T-helper 2 cell (primary cell): ENCODE measurements around the gene ALG12.

ENCODE experiments used
- DNase-seq, 5 experiments: peaks; one replicate each; pipeline versions ENCODE4 v3.0.0 to v3.0.0-alpha.2; 2012 to 2022

The ALG12 gene

DNA sequence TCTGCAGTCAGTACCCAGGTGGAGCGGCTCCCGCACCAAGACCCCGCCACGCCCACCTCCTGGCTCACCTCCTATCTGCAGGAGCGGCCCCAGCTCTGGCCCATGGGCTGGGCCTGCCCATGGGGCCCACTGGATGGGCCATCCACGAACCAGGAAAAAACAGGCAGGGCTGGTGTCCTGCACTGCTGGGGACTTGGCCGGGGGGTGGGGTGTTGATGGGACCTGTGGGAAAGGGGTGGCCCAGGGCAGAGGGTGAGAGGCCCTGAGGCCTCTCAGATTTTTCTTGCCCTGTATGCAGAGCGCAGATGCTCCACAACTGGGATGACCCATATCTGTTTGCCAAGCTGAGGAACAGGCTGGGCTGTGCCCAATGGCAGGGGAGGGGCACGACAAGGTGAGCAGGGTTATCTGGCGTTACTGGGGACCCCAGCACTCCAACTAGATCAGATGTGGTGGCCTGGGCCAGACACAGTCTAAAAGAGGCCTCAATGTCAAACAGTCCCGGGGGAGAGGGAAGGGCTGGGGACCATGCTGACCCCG, 39.7 kb upstream of the ALG12 start:
- no peak for DNase-seq

DNA sequence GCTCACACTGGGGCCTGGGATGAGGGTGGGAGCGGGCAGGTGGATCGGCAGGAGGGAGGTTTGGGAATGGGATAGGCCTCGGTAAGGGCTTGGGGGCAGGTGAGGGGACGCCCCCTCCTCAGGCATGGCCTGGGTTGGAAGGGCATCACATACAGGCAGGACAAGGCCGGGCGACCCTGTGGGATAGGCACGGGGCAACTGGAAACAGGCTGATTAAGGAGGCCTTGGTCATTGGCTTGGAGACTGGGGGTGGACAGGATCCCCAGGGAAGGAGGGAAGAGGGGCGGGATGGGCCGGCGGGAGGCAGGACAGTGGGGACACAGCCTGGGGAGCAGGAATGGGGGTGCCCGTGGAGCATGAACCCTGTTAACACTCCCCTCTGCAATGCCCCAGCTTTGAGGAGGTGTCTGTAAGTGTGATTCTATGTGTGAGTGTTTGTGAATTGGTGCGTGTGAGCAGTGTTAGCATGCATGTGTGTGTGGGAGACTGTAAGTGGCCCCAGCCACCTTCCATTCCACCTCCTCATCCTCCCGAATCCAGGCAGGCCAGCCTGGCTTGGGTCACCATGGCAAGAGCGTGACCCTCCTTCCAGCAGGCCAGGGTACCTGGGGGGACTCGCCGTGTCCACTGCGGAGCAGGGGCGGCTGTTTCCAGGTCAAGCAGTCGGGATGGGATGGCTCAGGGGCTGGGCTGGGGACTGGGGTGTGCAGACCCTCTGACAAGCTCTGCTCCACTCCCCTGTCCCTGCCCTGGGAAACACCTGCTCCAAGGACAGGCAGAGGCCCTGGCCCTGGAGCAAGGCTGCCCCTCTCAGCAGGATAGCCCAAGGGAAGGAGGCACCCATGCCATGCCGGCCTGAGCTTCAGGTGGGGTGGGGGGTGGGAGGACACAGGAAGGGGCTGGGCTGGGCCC, 38.9 kb upstream of the ALG12 start:
- no peak for DNase-seq

DNA sequence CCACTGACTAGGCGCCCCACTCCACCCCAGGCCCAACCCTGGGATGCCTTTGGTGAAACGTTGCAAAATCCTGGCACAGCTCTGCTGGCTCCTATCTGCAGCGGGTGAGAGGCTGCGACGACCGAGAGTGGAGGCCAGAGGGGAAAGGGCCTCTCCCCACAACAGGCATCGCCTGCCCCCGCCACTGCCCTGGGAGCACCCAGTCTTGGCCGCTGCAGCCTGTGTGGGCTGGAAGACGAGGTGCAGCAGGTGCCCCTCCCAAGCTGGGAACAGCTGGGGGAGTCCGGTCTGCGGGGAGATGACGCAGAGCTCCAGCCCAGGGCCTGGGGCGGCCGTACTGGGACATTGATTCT, 38.2 kb upstream of the ALG12 start:
- no peak for DNase-seq

DNA sequence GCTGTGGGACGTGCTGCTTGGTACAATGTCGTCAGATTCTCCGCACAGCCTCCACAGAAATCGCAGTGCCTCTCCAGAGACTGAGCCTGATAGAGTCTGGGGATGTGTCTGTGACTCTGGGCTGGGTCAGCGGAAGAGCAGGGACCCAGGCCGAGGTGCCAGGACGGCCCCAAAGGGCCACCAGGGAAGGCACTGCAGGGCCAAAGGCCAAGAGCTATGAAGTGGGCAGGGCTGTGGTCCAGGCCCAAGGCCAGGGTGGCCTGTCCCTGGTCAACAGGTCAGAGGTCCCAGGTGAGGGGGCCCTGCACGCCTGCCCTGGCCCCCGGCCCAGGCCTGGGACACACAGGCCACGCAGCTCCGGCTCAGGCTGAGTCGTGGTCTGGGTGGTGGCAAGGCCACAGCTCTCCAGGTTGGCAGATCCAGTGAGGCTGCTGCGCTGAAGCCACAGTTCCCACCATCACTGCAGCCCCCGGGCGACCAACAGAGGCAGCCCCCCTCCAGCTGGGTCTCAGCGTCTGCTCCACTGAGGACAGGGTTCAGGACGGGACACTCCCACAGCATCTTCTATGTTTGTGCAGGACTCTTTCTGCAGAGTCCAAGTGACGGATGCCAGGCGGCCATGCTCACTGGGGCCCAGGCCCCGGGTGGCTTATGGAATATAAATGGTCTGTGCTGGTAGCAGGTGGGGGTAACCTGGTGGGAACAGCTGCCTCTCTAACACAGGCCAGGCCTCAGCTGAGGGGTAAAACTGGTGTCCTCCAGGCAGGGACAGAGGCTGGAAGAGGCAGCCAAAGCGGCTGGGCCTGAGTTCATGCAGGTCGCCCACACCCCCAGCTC, 37.6 kb upstream of the ALG12 start:
- DNase-seq = no peak

DNA sequence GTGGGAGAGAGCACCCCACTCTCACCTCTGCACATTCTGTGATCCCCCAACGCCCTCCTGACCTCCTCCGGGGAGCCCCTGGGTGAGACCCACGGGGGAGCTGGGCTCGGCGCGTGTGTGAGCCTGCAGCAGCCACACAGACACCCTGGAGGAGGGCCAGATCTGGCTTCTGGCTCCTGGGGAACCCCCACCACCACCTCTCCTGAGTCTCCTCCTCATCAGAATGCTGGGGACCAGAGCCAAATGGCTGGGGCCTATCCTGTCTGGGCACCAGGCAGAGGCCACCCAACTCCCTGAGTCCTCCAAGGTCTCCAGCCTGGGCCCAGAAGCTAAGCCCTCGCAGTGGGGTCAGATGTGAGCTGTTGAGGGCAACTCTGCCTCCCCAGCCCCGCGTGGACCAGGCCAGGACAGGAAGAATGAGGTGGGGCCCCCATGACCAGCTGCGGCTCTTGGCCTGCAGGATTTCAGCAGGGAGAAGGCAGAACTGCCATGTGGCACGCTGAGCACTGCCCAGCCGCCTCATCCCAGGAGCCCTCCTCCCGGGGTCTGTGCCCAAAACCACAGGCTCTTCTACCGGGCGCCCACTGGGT, 36.8 kb upstream of the ALG12 start:
- no peak for DNase-seq

DNA sequence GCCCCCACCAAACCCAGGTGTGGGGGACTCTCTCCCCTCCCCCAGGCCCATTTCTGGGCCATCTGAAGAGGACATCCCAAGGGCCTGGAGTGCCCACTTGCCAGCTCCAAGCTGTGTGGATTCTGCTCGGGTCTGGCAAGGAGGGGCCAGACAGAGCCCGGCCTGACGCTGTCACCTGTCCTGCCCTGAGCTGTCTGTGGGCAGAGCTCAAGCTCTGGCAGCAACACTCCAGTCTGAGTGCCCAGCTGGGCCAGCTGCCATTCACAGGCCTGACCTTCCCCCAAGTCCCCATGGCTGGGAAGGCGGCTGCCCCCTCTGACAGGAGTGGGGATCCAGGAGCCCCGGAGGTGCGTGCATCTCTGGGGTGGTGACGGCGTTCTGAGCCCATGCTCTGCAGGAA, 36.1 kb upstream of the ALG12 start:
- no peak for DNase-seq

DNA sequence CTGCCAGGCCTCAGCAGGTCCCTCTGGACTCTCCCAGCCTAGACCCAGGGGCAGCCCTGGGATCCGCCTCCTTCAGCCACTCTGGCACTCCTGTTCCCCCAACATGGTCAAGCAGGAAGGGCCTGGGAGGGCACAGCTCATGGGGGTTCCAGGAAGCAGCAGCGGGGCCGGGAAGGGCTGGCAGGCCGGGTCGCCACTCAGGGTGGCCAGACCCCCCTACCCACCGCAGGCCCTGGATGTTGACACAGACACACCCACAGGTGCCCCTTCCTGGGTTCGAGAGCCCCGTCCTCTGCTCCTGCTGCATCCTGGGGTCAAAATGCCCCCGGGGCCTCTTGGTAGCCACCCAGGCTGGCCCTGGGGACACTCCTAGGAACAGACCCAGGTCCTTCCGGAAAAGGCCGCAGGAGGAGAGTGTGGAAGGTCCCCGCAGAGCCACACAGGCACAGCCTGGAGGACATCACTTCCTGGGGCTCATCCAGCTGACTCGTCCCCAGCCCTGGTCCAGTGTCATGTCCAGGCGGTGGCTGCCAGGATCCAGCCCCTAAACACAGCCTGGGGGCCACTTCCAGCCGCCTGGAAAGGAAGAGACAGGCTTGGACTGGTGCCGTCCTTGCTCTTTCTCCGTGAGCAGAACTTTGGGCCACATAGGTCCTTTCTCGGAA, 35.6 kb upstream of the ALG12 start:
- no peak for DNase-seq

DNA sequence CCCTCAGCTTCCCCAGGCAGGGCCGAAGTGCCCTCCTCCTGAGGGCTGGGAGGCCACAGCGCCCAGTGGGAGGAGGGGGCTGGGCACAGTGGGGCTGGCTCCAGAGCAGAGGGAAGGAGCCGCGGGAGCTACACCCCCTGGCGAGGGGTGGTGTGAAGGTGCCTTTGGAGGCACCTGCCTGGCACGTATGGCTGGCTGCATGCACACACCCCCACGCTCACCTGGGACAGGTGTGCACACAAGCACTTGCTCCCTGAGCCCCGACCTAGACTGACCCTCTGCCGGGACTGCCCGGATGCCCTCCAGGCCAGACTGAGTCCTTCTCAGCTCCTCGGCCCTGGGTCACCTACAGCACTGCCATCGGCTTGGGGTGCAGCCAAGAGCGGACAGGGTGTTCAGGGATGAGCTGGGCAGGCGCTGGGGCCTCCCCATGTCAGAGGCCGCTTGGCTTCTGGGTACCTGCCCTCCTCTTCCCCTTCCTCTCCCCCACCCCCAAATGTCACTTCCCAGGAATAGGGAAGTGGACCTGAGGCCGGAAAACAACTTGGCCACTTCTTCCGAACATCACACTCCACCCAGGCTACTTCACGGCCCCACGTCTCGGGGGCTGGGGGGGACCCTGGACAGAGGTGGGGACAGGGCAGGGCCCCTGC, 34.9 kb upstream of the ALG12 start:
- DNase-seq = no peak

DNA sequence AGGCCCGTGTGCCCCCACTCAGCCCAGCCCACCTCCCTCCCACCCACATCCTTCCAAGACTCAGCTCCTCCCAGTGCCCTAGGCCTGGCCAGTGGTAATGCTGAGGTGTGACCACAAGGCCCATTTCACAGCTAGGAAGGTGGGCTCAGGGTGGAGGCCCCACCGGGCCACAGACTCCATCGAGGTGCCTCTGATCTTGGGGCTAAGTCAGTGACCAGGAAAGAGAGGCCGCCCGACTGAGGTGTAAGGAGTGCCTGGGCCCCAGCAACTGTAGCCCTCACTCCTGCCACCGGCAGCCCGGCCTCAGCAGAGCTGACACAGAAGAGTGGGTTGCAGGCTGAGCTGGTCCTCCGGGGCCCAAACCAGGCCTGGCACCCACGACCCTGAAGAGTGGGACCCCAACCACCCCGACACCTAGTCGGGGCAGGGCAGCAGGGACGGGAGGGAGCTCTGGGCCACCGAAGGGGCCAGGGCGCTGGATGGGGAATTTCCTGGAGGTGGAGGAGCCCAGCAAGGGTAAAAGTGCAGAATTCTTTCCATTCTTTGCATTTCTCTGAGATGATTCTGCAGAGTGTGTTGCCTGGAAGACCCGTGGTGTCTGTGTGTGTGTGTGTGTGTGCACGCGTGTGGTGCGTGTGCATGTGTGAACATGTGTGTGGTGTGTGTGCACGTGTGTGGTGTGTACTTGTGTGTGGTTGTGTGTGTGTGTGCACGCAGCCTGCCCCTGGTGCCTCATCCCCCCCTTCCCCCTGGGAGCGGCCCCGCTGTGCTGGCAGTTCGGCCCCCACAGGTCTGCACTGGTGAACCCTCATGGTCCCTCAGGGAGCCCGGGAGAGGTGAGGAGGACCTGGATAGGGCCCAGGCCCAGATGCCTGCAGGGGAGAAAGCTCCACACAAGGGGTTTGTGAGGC, 34.0 kb upstream of the ALG12 start:
- DNase-seq = no peak

DNA sequence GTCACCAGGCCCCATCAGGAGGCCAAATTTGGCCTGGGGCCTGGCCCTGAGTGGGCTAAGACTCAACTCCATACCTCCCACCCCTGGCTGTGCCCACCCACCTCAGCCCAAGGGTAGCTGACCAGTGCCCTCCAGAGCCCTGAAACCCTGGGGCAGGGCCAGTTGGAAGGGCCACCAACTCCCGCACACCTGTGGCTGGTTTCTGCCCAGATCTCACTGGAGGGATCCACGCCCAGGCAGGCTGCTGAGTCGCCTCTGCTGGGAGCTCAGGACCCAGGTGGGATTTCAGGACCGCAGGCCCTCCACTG, 33.4 kb upstream of the ALG12 start:
- no peak for DNase-seq

DNA sequence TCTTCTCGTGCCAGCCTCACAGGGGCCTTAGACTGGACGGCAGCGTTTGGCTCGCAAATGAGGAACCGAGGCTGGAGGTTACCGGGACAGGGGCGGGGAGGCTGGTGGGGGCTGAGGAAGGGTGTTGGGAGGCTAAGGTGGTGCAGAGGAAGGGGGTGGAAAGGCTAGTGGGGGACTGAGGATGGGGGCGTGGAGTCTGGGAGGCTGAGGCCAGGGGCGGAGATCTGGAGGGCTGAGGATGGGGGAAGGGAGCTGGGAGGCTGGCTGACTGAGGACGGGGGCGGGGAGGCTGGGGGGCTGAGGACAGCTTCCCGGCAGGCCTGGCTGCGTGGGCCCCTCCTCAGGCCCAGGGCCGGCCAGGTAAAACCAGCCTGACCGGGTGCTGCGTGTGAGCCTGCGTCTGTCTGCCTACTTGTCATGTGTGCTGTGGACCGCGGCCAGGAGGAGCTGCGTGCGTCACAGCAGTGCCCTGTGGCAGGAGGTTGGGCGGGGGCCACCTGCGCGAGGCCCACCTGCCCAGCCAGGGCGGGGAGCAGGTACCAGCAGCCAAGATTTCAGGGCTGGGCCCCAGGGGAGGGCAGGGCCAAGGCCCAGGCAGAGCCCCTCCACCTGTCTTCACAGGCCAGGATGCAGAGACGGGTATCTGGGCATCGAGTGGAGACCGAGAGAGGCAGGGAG, 32.9 kb upstream of the ALG12 start:
- no peak for DNase-seq

DNA sequence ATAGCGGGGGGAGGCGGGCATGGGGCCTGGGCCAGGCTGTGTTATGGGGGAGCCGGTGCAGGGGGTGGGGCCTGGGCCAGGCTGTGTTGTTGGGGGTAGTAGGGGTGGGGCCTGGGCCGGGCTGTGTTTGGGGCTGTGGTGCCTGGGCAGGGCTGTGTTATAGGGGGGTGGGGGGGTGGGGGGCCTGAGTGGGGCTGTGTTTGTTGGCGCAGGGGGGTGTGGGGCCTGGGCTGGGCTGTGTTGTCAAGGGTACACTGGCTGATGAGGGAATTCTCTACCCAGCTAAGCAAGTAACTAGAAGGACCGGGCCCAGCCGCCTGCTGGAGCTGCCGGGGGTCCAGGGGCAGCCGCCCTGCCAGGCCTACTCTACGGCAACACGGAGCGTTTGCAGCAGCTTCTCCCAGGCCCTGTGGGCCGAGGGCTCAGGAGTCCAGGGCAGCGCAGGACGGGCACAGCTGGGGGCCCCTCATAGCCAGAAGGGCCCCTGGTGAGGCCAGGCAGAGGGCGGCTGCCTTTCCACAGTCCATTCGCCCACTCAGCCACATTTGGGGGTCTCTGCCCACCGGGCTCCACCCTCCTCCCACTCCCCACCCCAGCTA, 32.3 kb upstream of the ALG12 start:
- no peak for DNase-seq

DNA sequence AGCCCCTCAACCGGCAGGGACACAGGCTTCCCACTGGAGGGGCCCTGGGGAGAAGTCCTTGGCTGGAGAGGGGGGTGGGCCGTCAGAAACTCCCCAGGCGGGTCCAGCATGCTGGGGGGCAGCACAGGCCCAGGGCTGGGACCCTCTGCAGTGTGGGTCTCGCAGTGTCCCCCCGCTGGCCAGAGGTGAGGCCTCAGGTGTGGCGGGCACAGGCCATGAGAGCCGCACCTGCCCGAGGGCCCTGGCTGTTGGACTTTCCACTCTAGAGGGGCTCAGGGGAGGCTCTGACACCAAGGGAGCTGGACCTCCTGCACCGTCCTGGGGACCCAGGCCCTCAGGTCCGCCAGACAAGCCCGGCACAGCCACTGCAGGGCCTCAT, 31.7 kb upstream of the ALG12 start:
- DNase-seq = no peak

DNA sequence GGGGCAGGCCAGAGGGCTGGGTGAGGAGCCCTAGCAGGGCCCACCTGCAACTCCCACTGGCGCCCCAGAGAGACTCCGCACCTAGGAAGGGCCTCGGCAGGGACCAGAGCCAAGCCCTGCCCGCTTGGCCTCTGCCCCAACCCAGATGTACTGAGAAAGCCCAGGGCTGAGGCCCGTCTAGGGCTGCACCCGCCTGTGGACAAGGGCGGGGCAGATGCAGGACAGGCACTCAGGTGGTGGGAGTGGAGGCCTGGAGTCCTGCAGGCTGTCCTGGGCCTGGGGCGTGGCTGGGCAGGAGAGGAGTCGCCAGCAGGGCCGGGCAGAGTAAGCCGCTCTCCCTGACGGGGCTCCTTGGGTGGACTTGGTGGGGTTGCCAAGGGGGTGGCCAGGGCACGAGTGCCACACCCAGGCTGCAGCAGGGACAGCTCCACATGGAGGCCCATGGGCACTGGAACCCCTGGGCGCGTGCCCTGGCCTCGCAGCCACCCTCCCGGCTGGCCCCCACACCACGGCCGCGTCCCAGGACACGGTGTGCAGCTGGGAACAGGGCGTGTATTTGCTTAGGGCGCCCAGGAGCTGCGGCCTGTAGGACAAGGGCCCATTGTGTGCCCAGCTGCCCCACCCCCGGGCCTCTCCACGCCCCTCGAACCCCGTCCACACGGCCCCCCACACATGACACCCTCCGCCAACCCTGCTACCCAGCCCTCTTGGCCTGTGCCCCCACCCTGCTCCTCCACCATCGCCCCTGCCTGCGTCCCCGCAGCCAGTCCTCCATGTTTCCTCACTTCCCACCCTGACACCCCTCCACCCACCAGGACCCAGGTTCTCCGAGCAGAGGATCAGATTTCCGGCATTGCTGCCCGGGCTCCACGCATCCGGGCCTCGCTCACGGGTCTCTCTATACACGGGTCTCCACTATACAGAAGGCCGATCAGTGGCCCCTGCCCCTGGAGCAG, 31.0 kb upstream of the ALG12 start:
- no peak for DNase-seq

DNA sequence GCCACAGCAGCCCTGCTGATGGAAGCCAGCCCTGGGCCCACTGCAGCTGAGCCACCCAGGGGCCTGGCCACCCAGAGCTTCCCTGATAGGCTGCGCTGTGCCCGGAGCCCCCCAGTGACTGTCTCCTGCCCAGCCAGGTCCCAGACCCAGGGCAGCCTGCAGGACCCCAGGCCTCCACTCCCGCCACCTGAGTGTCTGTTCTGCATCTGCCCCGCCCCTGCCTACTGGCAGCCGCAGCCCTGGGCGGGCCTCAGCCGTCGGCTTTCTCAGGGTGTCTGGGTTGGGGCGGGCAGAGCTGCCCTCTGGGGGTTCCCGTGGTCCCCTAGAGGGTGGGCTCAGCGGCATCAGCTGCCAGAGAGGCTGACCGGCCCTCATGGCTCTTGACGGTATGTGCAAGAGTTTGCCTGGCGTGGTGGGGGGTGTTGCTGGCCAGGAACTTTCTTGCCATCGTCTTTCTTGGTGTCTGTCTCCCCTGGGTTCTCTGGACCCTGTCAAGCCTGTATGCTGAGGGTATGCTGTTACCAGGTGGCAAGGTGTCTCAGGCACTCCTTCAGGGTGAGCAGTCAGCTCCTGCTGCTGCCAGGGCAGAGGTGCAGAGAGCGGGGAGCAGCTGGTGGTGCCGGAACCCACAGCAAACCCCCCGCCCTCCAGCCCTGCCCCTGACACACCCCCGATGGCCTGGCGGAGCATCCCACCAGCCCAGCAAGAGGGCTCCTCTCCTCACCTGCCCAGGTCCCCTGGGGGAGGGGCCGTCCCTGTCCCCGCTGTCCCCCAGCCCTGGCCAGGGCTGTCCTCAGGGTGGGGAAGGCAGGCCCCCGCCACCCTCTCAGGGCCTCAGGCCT, 30.1 kb upstream of the ALG12 start:
- no peak for DNase-seq

DNA sequence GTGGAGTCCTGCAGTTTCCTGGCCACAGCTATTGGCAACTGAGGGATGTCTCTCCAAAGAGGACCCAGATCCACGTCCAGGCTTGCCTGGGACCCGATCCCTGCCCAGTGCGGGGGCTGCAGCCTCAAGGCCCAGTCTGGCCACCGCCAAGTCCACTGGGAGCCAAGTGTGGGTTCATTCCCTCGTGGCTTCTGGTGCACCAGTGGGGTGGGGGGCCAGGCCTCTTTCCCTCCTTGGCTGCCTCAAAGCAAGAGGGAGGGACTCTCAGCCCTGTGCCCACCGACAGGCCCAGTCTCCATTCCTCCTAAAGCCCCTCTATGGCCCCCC, 29.0 kb upstream of the ALG12 start:
- DNase-seq = no peak

DNA sequence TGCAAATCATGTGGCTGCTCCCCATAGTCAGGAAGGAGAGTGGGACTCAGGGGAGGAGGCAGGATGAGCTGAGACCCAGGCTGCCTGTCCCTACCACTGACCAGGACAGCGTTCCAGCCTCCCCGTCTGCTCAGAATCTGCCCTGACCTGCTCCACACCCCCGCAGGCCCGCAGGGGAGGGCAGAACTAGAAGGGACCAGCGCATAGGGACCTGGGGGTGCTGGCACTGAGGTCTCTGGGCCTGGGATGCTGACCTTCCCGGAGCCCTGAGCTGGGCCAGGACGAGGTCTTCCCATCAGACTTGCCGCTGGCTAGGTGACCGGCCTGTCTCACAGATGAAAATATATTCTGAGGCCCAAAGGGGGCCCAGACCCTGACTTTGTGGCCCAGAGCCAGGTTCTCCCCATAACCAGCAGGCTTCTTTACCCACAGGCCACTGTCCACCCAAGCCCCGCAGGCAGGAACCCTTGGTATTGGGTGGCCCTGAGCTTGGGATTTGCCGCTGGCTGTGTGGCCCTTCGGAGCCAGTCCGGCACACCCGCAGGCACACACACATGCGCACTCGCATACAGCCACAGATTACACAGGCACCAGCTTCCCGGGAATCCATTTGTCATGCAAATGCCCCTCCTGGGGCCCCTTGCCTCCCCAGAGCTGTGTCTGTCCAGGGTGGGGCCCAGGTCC, 28.5 kb upstream of the ALG12 start:
- DNase-seq = no peak
